Measurements from ENCODE around the gene CRIP1. TPM values are rescaled to one million over a fixed set of nuclear protein-coding genes. Genes with fewer than 3 reads are reported as not detected.

The CRIP1 gene
- total and polyA plus RNA-seq, 2 donors (not counting 1 experiment from before 2014, with no cell fraction given), result 210 to 563 TPM

- Histone ChIP-seq H3K9ac (ENCODE audit: low read length) (no peak overlapping the region), H3K9me3 (ENCODE audit: control extremely low read depth in 1 of 3, control insufficient read depth in 2 of 3, insufficient read depth in 1 of 3, low read length in 2 of 3) (peaks cover 0 to 16% (median 0%) of the 10 kb centered on the region in 3 donors), H4K20me1 (ENCODE audit: control insufficient read depth, insufficient read depth, low read length, poor library complexity, severe bottlenecking) (peaks cover 14% of the 10 kb centered on the region), H2AFZ (ENCODE audit: insufficient read depth, low read depth, low read length, poor library complexity, severe bottlenecking) (no peak overlapping the region), H3K27me3 (replicated peaks in 1 of 4; ENCODE audit: control extremely low read depth in 1 of 4, control insufficient read depth in 3 of 4, insufficient read depth in 4 of 4, low read length in 3 of 4) (peaks cover 0 to 30% (median 4%) of the 10 kb centered on the region in 4 experiments), H3K4me1 (ENCODE audit: control insufficient read depth in 2 of 2, insufficient read depth in 2 of 2, low read length in 2 of 2) (peaks cover 17 to 23% of the 10 kb centered on the region in 2 donors), H3K4me3 (ENCODE audit: control extremely low read depth in 1 of 5, extremely low read depth in 1 of 5, insufficient read depth in 1 of 5, low read depth in 2 of 5, low read length in 4 of 5) (no peak overlapping the region), H3K79me2 (ENCODE audit: control insufficient read depth, insufficient read depth, low read length) (no peaks in the 10 kb centered on the region), H3K27ac (ENCODE audit: low read length in 2 of 2) (no peak overlapping the region), H3K36me3 (replicated peaks in 1 of 2; ENCODE audit: control extremely low read depth in 1 of 2, control insufficient read depth in 1 of 2, extremely low read depth in 1 of 2, insufficient read depth in 2 of 2, low read length in 1 of 2) (peaks cover 0 to 7% of the 10 kb centered on the region in 2 experiments), H3K4me2 (replicated peaks; ENCODE audit: low read depth, low read length, poor library complexity, severe bottlenecking) (no peak overlapping the region)
- no peak for TF ChIP-seq CTCF (IDR thresholded peaks at IDR 0.05)
- no peak for TF ChIP-seq EZH2 (IDR thresholded peaks at IDR 0.05; ENCODE audit: borderline replicate concordance, insufficient read depth, low read depth, low read length, poor library complexity, severe bottlenecking)
- no peaks in the 10 kb centered on the region for H3K9me3 Mint-ChIP-seq (ENCODE audit: insufficient read depth)
- 37% methylated on average over 20 of the region's 34 CpGs for WGBS (ENCODE audit: insufficient coverage)
- intact Hi-C loops (cut with micrococcal nuclease), result no loop called here
- no peak for DNase-seq
- H3K4me3 Mint-ChIP-seq, result no peak overlapping the region
- CTCF ChIA-PET, result interaction anchor here (1.4 to 2.6 kb wide), 5 partner anchors 11 to 58 kb away, joined by 4 to 9 read pairs (median 7); partner anchors contain the start of gene TEDC1
- ATAC-seq (ENCODE audit: low read depth), result no peak
- no peaks in the 10 kb centered on the region for H3K27me3 Mint-ChIP-seq
- H3K27ac Mint-ChIP-seq, result no peak overlapping the region
- POLR2A ChIA-PET, result no interaction called here
- peaks cover 18% of the 10 kb centered on the region for H3K4me1 Mint-ChIP-seq
Observed at GRCh38 chr14:105470350-105471296, 16.1 kb upstream of the CRIP1 start.
